ENCODE data around the gene TMEM120B. TPM values are rescaled to one million over a fixed set of nuclear protein-coding genes. Genes with fewer than 3 reads are reported as not detected.

TMEM120B gene
- total and polyA plus RNA-seq, 2 of the 13 experiments (the other 11 are each of a cell fraction or from before 2014, with no cell fraction given): 7.1 to 12.9 TPM

DNA sequence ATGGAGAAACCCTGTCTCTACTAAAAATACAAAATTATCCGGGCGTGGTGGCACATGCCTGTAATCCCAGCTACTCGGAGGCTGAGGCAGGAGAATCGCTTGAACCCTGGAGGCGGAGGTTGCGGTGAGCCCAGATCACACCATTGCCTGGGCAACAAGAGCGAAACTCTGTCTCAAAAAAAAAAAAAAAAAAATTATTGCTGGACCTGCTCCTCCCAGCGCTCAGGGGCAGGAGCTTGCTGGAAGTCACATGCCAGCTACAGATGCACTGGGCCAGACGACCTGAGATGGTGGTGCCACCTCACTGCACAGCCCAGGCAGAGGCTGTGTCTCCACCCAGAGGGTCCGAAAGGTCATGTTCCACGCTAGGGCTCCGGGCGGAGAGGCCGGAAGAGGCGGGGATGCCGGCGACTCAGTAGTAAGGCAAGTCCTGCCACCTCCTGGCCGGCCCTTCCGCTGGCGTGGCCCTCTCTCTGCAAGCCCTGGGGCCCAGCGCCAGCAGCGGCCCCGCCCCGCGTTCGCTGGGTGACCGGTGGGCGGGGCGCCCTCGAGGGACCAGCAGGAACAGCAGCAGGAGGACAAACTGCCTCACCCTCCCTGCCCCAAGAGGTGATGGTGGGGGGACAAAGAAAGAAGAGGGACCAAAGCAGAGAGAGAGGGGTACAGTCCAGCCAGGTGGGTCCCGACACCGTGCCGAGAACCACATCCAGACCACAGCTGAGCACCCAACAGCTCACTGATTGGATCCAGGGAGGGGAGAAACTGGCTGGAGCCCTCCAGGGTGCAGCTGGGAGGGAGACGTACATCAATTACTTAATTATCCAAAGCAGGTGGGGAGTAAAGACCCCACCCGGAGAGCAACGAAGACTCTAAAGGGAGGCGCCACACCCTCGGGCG lies 84.6 kb downstream of the TMEM120B start (continued):
- TF ChIP-seq NCOA2 (CRISPR knock-in tag; IDR thresholded peaks at IDR 0.05): peak; percentile 66
- no peak for TF ChIP-seq TCF7L2 (IDR thresholded peaks at IDR 0.05; ENCODE audit: low read depth, low read length)
- no peak; the same call in 1 of the 2 replicates for TF ChIP-seq ZNF790 (CRISPR knock-in tag; IDR thresholded peaks at IDR 0.05; ENCODE audit: borderline replicate concordance)
- TF ChIP-seq ZNF775 (CRISPR knock-in tag; IDR thresholded peaks at IDR 0.05; ENCODE audit: borderline replicate concordance): no peak
- peak; percentile 35; the same call in 1 of the 2 replicates for TF ChIP-seq ZNF891 (CRISPR knock-in tag; IDR thresholded peaks at IDR 0.05)
- TF ChIP-seq, protein P1, sequence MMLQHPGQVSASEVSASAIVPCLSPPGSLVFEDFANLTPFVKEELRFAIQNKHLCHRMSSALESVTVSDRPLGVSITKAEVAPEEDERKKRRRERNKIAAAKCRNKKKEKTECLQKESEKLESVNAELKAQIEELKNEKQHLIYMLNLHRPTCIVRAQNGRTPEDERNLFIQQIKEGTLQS (CRISPR knock-in tag; IDR thresholded peaks at IDR 0.05): peak; percentile 56; the same call in 1 of the 2 replicates
- peak; percentile 88 for TF ChIP-seq KAT8 (CRISPR knock-in tag; IDR thresholded peaks at IDR 0.05)
- TF ChIP-seq ZNF674 (CRISPR knock-in tag; IDR thresholded peaks at IDR 0.05; ENCODE audit: low read depth): no peak
- no peak; the same call in 1 of the 2 replicates for TF ChIP-seq ISL2 (CRISPR knock-in tag; IDR thresholded peaks at IDR 0.05)
- TF ChIP-seq SYNCRIP (IDR thresholded peaks at IDR 0.05; ENCODE audit: insufficient read depth, low read depth, low read length): no peak
- no peak for TF ChIP-seq KDM5A (IDR thresholded peaks at IDR 0.05; ENCODE audit: borderline replicate concordance, low read length)
- TF ChIP-seq ZNF251 (CRISPR knock-in tag; IDR thresholded peaks at IDR 0.05): no peak
- no peak for TF ChIP-seq ARHGAP35 (CRISPR knock-in tag; IDR thresholded peaks at IDR 0.05; ENCODE audit: borderline replicate concordance)
- TF ChIP-seq, protein P2, sequence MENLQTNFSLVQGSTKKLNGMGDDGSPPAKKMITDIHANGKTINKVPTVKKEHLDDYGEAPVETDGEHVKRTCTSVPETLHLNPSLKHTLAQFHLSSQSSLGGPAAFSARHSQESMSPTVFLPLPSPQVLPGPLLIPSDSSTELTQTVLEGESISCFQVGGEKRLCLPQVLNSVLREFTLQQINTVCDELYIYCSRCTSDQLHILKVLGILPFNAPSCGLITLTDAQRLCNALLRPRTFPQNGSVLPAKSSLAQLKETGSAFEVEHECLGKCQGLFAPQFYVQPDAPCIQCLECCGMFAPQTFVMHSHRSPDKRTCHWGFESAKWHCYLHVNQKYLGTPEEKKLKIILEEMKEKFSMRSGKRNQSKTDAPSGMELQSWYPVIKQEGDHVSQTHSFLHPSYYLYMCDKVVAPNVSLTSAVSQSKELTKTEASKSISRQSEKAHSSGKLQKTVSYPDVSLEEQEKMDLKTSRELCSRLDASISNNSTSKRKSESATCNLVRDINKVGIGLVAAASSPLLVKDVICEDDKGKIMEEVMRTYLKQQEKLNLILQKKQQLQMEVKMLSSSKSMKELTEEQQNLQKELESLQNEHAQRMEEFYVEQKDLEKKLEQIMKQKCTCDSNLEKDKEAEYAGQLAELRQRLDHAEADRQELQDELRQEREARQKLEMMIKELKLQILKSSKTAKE (CRISPR knock-in tag; IDR thresholded peaks at IDR 0.05; ENCODE audit: borderline replicate concordance): peak; percentile 85; the same call in 1 of the 2 replicates
- TF ChIP-seq, protein P3, sequence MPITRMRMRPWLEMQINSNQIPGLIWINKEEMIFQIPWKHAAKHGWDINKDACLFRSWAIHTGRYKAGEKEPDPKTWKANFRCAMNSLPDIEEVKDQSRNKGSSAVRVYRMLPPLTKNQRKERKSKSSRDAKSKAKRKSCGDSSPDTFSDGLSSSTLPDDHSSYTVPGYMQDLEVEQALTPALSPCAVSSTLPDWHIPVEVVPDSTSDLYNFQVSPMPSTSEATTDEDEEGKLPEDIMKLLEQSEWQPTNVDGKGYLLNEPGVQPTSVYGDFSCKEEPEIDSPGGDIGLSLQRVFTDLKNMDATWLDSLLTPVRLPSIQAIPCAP (CRISPR knock-in tag; IDR thresholded peaks at IDR 0.05; ENCODE audit: low read depth): no peak
- TF ChIP-seq, protein P4, sequence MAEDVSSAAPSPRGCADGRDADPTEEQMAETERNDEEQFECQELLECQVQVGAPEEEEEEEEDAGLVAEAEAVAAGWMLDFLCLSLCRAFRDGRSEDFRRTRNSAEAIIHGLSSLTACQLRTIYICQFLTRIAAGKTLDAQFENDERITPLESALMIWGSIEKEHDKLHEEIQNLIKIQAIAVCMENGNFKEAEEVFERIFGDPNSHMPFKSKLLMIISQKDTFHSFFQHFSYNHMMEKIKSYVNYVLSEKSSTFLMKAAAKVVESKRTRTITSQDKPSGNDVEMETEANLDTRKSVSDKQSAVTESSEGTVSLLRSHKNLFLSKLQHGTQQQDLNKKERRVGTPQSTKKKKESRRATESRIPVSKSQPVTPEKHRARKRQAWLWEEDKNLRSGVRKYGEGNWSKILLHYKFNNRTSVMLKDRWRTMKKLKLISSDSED (CRISPR knock-in tag; IDR thresholded peaks at IDR 0.05): no peak
- TF ChIP-seq NFYB (CRISPR knock-in tag; IDR thresholded peaks at IDR 0.05): peak; percentile 73
- 0 out of 2 replicates have a peak, but pooled peaks have one; percentile 28 for TF ChIP-seq KLF11 (CRISPR knock-in tag; IDR thresholded peaks at IDR 0.05)
- no peak for TF ChIP-seq DNMT1 (CRISPR knock-in tag; IDR thresholded peaks at IDR 0.05)
- TF ChIP-seq, protein P5, sequence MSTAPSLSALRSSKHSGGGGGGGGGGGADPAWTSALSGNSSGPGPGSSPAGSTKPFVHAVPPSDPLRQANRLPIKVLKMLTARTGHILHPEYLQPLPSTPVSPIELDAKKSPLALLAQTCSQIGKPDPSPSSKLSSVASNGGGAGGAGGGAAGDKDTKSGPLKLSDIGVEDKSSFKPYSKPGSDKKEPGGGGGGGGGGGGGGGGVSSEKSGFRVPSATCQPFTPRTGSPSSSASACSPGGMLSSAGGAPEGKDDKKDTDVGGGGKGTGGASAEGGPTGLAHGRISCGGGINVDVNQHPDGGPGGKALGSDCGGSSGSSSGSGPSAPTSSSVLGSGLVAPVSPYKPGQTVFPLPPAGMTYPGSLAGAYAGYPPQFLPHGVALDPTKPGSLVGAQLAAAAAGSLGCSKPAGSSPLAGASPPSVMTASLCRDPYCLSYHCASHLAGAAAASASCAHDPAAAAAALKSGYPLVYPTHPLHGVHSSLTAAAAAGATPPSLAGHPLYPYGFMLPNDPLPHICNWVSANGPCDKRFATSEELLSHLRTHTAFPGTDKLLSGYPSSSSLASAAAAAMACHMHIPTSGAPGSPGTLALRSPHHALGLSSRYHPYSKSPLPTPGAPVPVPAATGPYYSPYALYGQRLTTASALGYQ (CRISPR knock-in tag; IDR thresholded peaks at IDR 0.05): no peak; the same call in 1 of the 2 replicates
